ENCODE data around the gene SLC25A21.

DNA sequence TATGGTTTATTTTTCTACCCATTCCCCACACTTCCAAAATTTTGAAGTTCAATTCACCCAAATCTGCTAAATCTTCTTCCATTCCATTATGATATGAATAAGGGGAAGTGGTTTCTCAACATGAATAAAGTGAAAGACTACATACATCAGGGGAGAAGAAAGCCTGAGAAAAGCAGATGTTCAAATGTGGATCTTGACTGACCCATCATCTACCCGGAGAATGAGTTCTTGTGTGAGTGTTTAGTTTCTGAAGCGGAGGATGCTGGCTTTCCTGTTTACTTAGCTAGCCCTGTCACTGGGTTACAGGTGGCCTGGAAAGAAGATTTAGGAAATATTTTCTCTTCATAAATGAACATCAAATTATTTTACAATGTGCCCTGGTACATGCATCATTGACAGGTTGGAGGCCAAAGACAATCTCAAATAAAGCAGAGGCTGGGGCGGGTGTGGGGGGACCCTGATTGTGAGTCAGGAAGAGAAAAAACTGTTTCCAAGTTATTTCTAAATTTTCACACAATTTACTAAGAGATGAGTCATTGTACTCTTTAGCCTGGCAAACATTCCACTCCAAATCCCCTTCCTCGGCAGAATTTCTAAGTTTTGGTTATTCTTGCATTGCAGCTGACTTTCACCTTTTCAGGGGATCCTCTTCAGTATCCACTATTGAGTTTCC lies 135.6 kb downstream of the SLC25A21 start:
- no peak for TF ChIP-seq NFIC (IDR thresholded peaks at IDR 0.05)
- TF ChIP-seq, protein P1, sequence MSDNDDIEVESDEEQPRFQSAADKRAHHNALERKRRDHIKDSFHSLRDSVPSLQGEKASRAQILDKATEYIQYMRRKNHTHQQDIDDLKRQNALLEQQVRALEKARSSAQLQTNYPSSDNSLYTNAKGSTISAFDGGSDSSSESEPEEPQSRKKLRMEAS (IDR thresholded peaks at IDR 0.05) = no peak
- no peak for TF ChIP-seq EP300 (IDR thresholded peaks at IDR 0.05; ENCODE audit: borderline replicate concordance)
- no peak for TF ChIP-seq RAD21 (IDR thresholded peaks at IDR 0.05; ENCODE audit: low read depth)
- no peak for TF ChIP-seq CEBPB (IDR thresholded peaks at IDR 0.05)
- no peak for TF ChIP-seq REST (IDR thresholded peaks at IDR 0.05; ENCODE audit: low read depth)
